Activated CD8-positive, alpha-beta memory T cell treated with anti-CD3 and anti-CD28 coated beads for 36 hours (primary cell): ENCODE results near the gene STARD9. TPM values are rescaled to one million over a fixed set of nuclear protein-coding genes. Genes with fewer than 3 reads are reported as not detected.
"Not testable (repeated sequence)": the region's sequence is repeated elsewhere in the genome, so short reads cannot be mapped to it uniquely, and the experiment has no call there.

ENCODE experiments used
- CTCF ChIA-PET: fragments of 350-600 bp; sonication (Branson Sonifier 250); formaldehyde crosslinking; loops from one replicate; lab custom pipeline; 2021; ENCODE audit warnings: antibody characterized with exemption; lab: Charles Lee
- POLR2A ChIA-PET: fragments of 350-600 bp; sonication (Branson Sonifier 250); formaldehyde crosslinking; loops from one replicate; lab custom pipeline; 2021; ENCODE audit warnings: antibody characterized with exemption; lab: Charles Lee
- total RNA-seq, 2 experiments: library from RNA; stranded (reverse); gene quantifications; one replicate each; pipeline ENCODE4 v1.2.3, GENCODE V29; 2021

The STARD9 gene
- total RNA-seq, 2 experiments from 2014 or later: 5.5 to 6.3 TPM

- CTCF ChIA-PET: no interaction called here
Observed at GRCh38 chr15:42733027-42733426, 157.6 kb downstream of the STARD9 start.

GRCh38 chr15:42734076-42734672, 158.8 kb downstream of the STARD9 start:
- ChIA-PET POLR2A (no interaction called here), CTCF (no interaction called here)

More at GRCh38 chr15:42733027-42733426, 157.6 kb downstream of the STARD9 start:
- POLR2A ChIA-PET: no interaction called here

- POLR2A ChIA-PET: interaction anchor here (0.8 kb wide), 1 partner anchor 160 kb away, joined by 3 read pairs; the partner anchor contains the start of gene STARD9
Observed at GRCh38 chr15:42735382-42736165, 160.2 kb downstream of the STARD9 start.

GRCh38 chr15:42736178-42736792, 160.9 kb downstream of the STARD9 start:
- CTCF ChIA-PET: interaction anchor here (0.5 kb wide), 1 partner anchor 187 kb away, joined by 3 read pairs; no protein-coding TSS in a partner anchor
- POLR2A ChIA-PET: interaction anchor here (0.8 kb wide), 1 partner anchor 161 kb away, joined by 3 read pairs; the partner anchor contains the start of gene STARD9

More at GRCh38 chr15:42735382-42736165, 160.2 kb downstream of the STARD9 start:
- CTCF ChIA-PET: no interaction called here

- POLR2A ChIA-PET: interaction anchor here (0.9 kb wide), 1 partner anchor 14 kb away, joined by 3 read pairs; no protein-coding TSS in a partner anchor
- CTCF ChIA-PET: interaction anchor here (0.5 kb wide), 1 partner anchor 188 kb away, joined by 3 read pairs; no protein-coding TSS in a partner anchor
Observed at GRCh38 chr15:42736793-42737528, 161.6 kb downstream of the STARD9 start, which contains the start of gene CDAN1. Gene CDAN1 (minus strand): TSS chr15:42737128. CDS start chr15:42737102, 26 bp downstream.

GRCh38 chr15:42737529-42738328, 162.3 kb downstream of the STARD9 start:
- ChIA-PET CTCF (no interaction called here), POLR2A (interaction anchor here (0.9 kb wide), 1 partner anchor 14 kb away, joined by 3 read pairs; no protein-coding TSS in a partner anchor)

GRCh38 chr15:42741710-42742109, 166.3 kb downstream of the STARD9 start:
- ChIA-PET POLR2A (no interaction called here), CTCF (no interaction called here)

GRCh38 chr15:42742149-42742548, 166.7 kb downstream of the STARD9 start:
- POLR2A ChIA-PET: no interaction called here
- CTCF ChIA-PET: no interaction called here

- ChIA-PET CTCF (no interaction called here), POLR2A (no interaction called here)
Observed at GRCh38 chr15:42744195-42744594, 168.8 kb downstream of the STARD9 start.

- ChIA-PET CTCF (interaction anchor here (1.0 kb wide), 1 partner anchor 177 kb away, joined by 4 read pairs; no protein-coding TSS in a partner anchor), POLR2A (no interaction called here)
Observed at GRCh38 chr15:42749266-42749665, 173.9 kb downstream of the STARD9 start.

GRCh38 chr15:42750306-42750705, 174.9 kb downstream of the STARD9 start:
- ChIA-PET CTCF (interaction anchor here (1.0 kb wide), 1 partner anchor 176 kb away, joined by 4 read pairs; no protein-coding TSS in a partner anchor), POLR2A (no interaction called here)

- POLR2A ChIA-PET: no interaction called here
- CTCF ChIA-PET: no interaction called here
Observed at GRCh38 chr15:42759093-42759492, 183.7 kb downstream of the STARD9 start.

GRCh38 chr15:42760759-42761158, 185.4 kb downstream of the STARD9 start:
- ChIA-PET POLR2A (no interaction called here), CTCF (interaction anchor here (0.6 kb wide), 1 partner anchor 69 kb away, joined by 3 read pairs; no protein-coding TSS in a partner anchor)

- CTCF ChIA-PET, POLR2A ChIA-PET: not testable (repeated sequence)
Observed at GRCh38 chr15:42761813-42762212, 186.4 kb downstream of the STARD9 start.

- POLR2A ChIA-PET, CTCF ChIA-PET: not testable (repeated sequence)
Observed at GRCh38 chr15:42764154-42764731, 188.8 kb downstream of the STARD9 start.

- CTCF ChIA-PET: interaction anchor here (0.7 kb wide), 2 partner anchors 9 to 612 kb away, joined by 4 read pairs; no protein-coding TSS in a partner anchor
- POLR2A ChIA-PET: not testable (repeated sequence)
Observed at GRCh38 chr15:42766109-42766508, 190.7 kb downstream of the STARD9 start.
